DOHH2 (cell line): ENCODE data around the gene ITPK1.

Experiments
- H3F3A ChIP-seq: fragments of 200-600 bp; sonication (generic), shearing (Covaris generic); 2 replicates; pipeline ENCODE4 v1.6.0; 2016; ENCODE audit warnings: antibody characterized with exemption, mild to moderate bottlenecking; ENCODE audit not compliant: control insufficient read depth, insufficient read depth
- H3K27ac ChIP-seq: fragments of 200-600 bp; sonication (generic); 2 replicates; pipeline ENCODE4 v1.5.1; 2014; ENCODE audit warnings: low read depth, mild to moderate bottlenecking, low read length, moderate library complexity
- H3K27me3 ChIP-seq: fragments of 200-600 bp; sonication (generic); 2 replicates; pipeline ENCODE4 v1.6.1; 2014; ENCODE audit warnings: mild to moderate bottlenecking, low read length, mixed read lengths; ENCODE audit not compliant: control insufficient read depth
- H3K36me3 ChIP-seq: fragments of 200-600 bp; sonication (generic); 2 replicates; pipeline ENCODE4 v1.6.1; 2014; ENCODE audit warnings: mild to moderate bottlenecking, low read length, moderate library complexity, mixed read lengths; ENCODE audit not compliant: control insufficient read depth
- H3K4me1 ChIP-seq: fragments of 200-600 bp; sonication (generic); 2 replicates; pipeline ENCODE4 v1.6.1; 2014; ENCODE audit warnings: mild to moderate bottlenecking, low read length, mixed read lengths; ENCODE audit not compliant: control insufficient read depth
- H3K4me2 ChIP-seq: fragments of 200-600 bp; sonication (generic); 2 replicates; pipeline ENCODE4 v1.6.0; 2014; ENCODE audit warnings: mild to moderate bottlenecking, low read length, moderate library complexity
- H3K4me3 ChIP-seq: fragments of 200-600 bp; sonication (generic); 2 replicates; pipeline ENCODE4 v1.5.1; 2014; ENCODE audit warnings: mild to moderate bottlenecking, low read length, mixed read lengths
- H3K79me2 ChIP-seq: fragments of 200-600 bp; sonication (generic); 2 replicates; pipeline ENCODE4 v1.6.1; 2014; ENCODE audit warnings: mild to moderate bottlenecking, low read length, mixed read lengths; ENCODE audit not compliant: control insufficient read depth
- H3K9me2 ChIP-seq: fragments of 200-600 bp; sonication (generic); replicated peaks from 2 replicates; pipeline ENCODE4 v1.6.1; 2014; ENCODE audit warnings: mild to moderate bottlenecking, low read length, mixed read lengths; ENCODE audit not compliant: control insufficient read depth
- H3K9me3 ChIP-seq: fragments of 200-600 bp; sonication (generic); 2 replicates; pipeline ENCODE4 v1.6.1; 2014; ENCODE audit warnings: antibody characterized with exemption, low read length, mixed read lengths; ENCODE audit not compliant: control insufficient read depth, insufficient read depth
- H4K20me1 ChIP-seq: fragments of 200-600 bp; sonication (generic); 2 replicates; pipeline ENCODE4 v1.6.0; 2014; ENCODE audit warnings: low read depth, mild to moderate bottlenecking, antibody characterized with exemption, low read length, moderate library complexity; ENCODE audit not compliant: control insufficient read depth, insufficient read depth
- EZH2phosphoT487 ChIP-seq: fragments of 200-600 bp; sonication (generic); IDR thresholded peaks from 2 replicates; pipeline ENCODE4 v1.6.1; 2017; ENCODE audit warnings: borderline replicate concordance, mild to moderate bottlenecking, antibody characterized with exemption, low read length, moderate library complexity, mixed read lengths
- TF ChIP-seq, protein P1 (sequence below): fragments of 200-600 bp; sonication (generic); IDR thresholded peaks from one replicate; pipeline ENCODE4 v1.5.1; 2014; ENCODE audit warnings: antibody characterized with exemption, mild to moderate bottlenecking, low read depth, low read length; ENCODE audit not compliant: poor library complexity, severe bottlenecking

ITPK1 gene

DNA sequence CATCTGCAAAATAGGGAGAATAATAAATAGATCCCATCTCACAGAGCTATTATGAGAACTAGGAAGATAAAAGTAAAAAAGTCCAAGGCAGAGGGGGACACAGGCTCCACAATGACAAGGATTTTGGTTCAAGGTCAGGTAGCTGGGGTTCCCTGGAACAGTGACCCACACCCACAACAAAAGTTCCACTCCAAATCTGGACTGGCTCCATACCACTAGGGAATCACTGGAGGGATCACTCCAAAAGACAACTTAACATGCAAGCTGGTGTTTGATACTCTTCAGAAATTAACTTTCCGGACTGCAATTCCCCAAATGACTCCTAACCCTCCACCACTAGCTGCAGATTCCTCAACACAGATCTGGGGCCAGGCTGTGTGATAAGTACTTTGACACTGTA lies 54.9 kb downstream of the ITPK1 start:
- H3K4me1 ChIP-seq = peaks cover 14% of the 10 kb centered on the region
- no peaks in the 10 kb centered on the region; the same call in 1 of the 2 replicates for H4K20me1 ChIP-seq
- H3K27me3 ChIP-seq = no peaks in the 10 kb centered on the region
- no peaks in the 10 kb centered on the region for H3K36me3 ChIP-seq
- no peak overlapping the region for H3K4me3 ChIP-seq
- H3K4me2 ChIP-seq = no peak overlapping the region
- no peaks in the 10 kb centered on the region for H3K9me2 ChIP-seq
- peaks cover 3% of the 10 kb centered on the region; the same call in 1 of the 2 replicates for H3F3A ChIP-seq
- no peaks in the 10 kb centered on the region for H3K79me2 ChIP-seq
- H3K9me3 ChIP-seq = no peaks in the 10 kb centered on the region
- H3K27ac ChIP-seq = no peak overlapping the region
- TF ChIP-seq, protein P1, sequence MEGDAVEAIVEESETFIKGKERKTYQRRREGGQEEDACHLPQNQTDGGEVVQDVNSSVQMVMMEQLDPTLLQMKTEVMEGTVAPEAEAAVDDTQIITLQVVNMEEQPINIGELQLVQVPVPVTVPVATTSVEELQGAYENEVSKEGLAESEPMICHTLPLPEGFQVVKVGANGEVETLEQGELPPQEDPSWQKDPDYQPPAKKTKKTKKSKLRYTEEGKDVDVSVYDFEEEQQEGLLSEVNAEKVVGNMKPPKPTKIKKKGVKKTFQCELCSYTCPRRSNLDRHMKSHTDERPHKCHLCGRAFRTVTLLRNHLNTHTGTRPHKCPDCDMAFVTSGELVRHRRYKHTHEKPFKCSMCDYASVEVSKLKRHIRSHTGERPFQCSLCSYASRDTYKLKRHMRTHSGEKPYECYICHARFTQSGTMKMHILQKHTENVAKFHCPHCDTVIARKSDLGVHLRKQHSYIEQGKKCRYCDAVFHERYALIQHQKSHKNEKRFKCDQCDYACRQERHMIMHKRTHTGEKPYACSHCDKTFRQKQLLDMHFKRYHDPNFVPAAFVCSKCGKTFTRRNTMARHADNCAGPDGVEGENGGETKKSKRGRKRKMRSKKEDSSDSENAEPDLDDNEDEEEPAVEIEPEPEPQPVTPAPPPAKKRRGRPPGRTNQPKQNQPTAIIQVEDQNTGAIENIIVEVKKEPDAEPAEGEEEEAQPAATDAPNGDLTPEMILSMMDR = no peak
- TF ChIP-seq EZH2phosphoT487 = no peak

DNA sequence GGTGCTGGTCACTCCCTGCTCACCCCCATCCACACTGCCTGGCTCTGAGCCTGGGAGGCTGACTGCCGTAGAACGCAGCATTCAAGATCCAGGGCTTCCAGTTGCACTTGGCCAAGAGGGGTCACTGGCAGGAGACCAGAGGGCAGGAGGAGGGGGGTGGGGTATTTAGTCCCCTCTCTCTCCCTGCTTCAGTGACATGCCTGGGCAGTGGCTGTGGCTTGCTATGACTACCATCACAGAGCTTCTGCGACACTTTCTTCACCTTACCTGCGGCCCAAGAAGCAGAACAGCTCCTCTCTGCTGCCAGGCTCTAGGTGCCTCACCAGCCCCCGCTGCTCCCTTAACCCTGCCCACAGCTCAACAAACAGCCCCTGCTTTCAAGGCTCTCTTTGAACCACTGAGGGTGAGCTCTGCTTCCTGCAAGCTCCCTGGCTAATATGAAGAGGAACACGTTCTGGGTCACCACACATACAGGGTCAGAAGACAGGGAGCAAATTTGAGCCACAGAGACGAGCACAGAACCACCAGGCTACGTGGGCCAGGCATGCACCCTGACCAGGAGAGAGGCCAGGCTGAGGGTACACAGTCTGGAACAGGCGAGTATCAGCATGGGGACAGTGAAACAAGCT lies 55.7 kb downstream of the ITPK1 start:
- Histone ChIP-seq H4K20me1 (no peaks in the 10 kb centered on the region; the same call in 1 of the 2 replicates), H3K4me2 (no peak overlapping the region), H3K9me2 (no peaks in the 10 kb centered on the region), H3K4me3 (no peak overlapping the region), H3K27me3 (no peaks in the 10 kb centered on the region), H3F3A (no peaks in the 10 kb centered on the region; the same call in 1 of the 2 replicates), H3K27ac (no peak overlapping the region), H3K36me3 (no peaks in the 10 kb centered on the region), H3K4me1 (peaks cover 6% of the 10 kb centered on the region; the same call in 1 of the 2 replicates), H3K79me2 (no peaks in the 10 kb centered on the region), H3K9me3 (no peaks in the 10 kb centered on the region)
- TF ChIP-seq, protein P1 = no peak
- no peak for TF ChIP-seq EZH2phosphoT487

DNA sequence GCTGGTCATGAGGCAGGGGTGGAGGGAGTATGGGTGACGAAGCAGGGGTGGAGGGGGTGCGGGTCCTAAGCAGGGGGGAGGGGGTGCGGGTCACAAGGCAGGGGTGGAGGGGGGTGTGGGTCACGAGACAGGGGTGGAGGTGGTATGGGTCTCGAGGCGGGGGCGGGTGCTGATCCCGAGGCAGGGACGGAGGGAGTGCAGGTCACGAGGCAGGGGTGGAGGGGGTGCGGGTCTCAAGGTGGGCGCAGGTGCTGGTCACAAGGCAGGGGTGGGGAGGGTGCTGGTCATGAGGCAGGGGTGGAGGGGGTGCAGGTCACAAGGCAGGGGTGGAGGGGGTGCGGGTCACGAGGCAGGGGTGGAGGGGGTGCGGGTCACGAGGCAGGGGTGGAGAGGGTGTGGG lies 56.5 kb downstream of the ITPK1 start:
- Histone ChIP-seq H3F3A (no peaks in the 10 kb centered on the region; the same call in 1 of the 2 replicates), H3K4me3 (no peak overlapping the region), H3K36me3 (no peaks in the 10 kb centered on the region), H3K27ac (no peak overlapping the region), H3K4me1 (peaks cover 5% of the 10 kb centered on the region; the same call in 1 of the 2 replicates), H4K20me1 (no peaks in the 10 kb centered on the region), H3K79me2 (no peaks in the 10 kb centered on the region), H3K27me3 (no peaks in the 10 kb centered on the region), H3K4me2 (no peak overlapping the region), H3K9me3 (no peaks in the 10 kb centered on the region), H3K9me2 (no peaks in the 10 kb centered on the region)
- no peak for TF ChIP-seq EZH2phosphoT487
- TF ChIP-seq, protein P1 = no peak
